GM18867 (cell line): ENCODE data around the gene GFPT2.

Source experiments
- ATAC-seq: cut with Tn5 transposase; IDR thresholded peaks from one replicate; pipeline ENCODE4 v1.9.1; 2021; ENCODE audit warnings: mild to moderate bottlenecking, moderate library complexity; ENCODE audit not compliant: unreplicated experiment

The GFPT2 gene

DNA sequence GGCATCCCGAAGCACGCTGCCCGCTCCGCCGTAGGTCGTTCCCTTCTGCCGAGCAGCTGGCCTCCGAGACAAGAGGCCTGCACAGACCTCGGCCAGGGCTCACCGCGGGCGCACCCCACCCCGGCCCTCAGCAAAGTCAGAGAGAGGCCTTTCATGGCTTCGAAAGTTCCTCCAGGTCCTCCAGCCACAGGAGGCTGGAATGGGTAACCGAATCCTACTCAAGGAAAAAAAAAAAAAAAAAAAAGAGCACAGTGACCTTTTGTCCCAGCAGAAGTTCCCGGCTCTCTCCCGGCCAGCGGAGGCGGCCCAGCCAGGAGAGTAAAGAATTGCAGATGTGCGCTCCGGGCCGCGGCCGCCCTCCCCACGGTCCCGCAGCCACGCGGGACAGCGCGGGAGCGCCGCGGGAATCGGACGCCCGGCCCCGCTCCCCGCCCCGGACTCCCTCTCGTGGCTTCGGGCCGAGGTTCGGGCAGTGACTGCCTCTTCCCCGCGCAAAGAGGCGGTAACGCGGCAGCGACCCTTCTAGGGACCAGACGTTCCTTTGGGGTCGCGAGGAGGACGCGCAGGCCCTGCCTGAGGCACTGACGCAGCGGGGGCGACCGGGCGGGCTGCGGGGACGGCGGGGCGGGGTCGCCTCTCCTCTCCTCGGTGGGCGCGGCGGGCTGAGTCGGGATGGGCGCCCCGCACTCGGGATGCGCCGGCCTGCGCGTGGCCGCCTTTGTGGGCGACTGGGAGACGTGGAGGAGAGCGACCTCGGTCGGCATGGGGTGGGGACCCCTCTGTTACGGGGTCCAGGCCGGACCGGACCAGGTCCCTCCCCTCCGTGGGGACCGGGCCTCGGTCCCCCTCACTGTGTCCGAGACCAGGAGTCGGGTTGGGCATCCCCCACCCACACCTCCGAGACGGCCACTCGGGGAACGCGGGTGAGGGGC, 754 bp downstream of the GFPT2 start:
- no peak for ATAC-seq

DNA sequence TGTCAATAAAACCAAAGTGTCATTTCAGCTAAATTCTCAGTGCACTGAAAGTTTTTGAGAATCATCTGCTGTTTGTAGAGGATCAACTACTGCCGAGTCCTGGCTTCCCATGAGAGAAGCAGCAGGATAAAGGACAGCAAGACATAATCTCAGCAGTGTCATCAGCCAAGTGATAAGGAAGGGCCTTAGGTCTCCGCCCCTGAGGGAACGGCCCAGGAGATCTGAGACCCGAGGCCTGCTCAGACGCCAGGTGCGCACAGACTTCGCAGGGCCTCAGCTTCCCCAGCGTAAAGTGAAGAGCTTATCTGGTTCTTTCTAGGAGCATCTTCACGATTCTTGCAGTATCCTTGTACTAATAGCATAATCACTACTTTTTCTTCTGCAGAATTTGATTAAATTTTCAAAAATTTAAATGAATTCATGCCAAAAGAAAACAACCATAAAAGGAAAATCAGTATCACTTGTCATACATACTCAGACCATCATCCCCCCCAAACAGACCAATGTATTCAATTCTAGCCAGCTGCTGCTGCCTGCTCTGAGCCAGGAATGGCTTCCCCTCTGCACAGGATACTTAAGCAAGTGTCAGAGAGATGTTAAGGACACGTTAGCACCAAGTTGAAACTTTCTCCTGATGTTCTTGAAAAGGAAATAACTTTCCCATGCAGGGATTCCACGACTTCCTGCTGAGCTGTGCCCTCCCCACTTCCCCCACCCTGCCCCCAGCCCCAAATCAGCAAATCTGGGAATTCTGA, 2.2 kb downstream of the GFPT2 start:
- no peak for ATAC-seq

DNA sequence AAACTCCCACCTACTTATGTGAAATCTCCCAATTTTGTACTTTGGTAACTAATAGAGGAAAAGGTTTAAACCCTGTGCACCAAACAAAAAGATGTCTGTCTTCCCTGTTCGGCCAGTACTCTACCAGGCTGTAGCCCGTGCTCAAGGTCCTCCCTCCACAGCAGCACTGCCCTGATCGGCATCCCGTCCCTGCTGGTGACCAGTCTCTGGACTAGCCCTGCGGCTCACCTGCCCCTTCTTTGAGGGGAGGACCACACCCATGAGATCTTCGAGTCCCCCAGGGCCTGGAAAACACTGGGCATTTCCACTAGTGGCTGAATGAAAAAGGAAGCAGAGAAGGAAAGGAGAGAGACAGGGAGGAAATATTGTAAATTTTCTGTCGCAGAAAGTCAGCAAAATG, 2.8 kb downstream of the GFPT2 start:
- no peak for ATAC-seq

DNA sequence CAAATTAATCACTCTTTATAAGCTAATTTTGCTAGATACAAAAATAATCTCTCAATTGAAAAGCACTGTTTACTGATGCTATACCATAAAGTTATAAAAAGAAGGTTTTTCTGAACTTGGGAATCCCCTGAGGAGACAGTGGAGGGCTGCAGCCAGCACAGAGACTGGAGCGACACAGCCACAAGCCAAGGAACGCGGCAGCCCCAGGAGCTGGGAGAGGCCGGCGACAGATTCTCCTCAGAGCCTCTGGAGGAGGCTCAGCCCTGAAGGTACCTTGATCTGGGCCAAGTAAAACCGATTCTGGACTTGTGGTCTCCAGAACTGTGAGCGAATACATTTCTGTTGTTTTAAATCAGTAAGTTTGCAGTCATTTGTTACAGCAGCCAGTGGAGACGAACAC, 3.7 kb downstream of the GFPT2 start:
- ATAC-seq = no peak

DNA sequence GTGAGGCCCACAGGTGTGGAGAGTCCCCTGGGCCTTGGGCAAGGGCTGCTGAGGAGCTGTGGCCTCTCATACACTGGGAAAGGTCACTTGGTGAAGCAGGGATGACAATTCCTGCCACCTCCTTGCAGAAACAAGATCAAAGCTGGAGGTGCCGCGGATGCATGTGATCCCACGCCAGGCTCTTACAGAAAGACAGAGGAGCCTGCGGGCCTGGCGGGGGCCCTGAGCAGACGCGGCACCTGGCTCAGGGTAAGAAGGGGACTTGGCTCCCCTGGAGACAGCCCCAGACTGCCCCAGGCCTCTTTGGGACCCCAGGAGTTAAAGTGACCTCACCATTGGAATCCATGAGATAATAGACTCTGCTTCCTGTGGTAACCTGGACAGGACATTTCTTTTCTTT, 4.8 kb downstream of the GFPT2 start:
- ATAC-seq = no peak

DNA sequence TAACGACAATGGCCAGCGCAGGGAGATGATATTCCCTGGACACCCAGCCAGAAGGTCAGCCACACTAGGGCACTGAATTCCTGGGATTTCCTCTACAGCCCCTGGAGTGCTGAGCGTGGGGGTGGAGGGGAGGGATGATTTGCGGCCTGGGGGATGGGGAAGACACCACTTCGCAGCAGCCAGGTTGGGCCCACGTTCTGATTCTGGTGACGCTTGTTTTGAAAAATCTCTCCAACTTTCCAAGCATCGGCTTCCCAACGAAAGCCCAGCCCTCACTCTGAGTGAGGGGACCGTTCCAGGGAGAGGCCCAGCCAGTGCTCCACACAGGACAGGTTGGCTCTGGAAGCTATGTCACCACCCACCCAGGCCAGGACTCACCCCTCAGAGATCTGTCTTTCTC, 5.4 kb downstream of the GFPT2 start:
- ATAC-seq = no peak

DNA sequence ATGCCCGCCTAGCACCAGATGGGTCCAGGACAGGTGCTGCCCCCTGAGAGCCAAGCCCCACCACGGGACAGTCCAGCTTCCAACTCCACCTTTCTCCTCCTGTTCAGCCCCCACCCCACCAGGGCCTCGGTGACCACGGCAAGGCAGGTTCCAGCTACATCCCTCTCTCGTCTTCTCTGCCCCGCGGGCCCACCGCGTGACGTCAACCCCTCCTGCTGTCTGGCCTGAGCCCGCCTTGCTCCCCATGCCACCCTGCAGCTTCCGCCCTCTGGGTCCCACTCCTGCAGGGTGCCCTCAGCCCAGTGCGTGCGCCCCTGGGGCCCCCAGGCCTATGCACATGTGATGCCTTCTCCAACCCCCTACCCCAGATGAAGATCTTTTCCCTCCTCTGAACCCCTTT, 6.8 kb downstream of the GFPT2 start:
- no peak for ATAC-seq

DNA sequence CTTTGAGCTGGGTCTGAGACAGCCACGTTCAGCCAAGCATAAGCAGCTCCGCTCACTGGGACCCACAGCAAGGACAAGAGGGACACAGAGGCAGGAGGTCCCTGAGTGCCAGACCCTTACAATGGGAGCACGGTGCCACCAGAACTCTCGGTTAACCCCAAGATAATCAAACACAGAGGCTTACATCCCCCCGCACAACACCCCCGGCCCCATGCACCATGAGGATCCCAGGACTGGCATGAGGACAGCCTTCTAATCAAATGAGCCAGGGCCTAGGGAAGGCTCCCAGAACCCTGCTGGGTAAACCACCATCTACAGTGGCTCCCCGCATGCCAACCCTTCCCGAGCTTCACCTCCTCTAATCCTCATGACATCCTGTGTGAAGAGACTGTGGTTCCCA, 7.4 kb downstream of the GFPT2 start:
- ATAC-seq = no peak

DNA sequence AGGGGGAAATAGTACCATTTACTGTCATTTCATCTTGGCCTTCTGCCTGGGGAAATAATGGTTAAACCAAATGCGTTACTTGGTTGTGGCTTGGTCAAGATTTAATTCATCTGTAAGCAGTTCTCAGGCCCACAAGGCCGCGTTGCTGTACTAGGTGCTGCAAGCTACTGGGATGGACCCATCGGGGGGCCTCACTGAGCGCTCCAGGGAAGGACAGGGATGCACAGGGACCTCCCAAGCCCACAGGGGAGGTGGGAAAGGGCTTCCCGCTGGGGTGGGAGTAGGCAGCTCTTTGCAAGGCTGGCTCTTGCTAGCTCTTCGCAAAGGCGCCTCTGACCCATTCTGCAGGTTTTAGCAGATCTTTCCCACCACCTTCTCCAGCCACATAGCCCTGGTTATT, 8.0 kb downstream of the GFPT2 start:
- no peak for ATAC-seq

DNA sequence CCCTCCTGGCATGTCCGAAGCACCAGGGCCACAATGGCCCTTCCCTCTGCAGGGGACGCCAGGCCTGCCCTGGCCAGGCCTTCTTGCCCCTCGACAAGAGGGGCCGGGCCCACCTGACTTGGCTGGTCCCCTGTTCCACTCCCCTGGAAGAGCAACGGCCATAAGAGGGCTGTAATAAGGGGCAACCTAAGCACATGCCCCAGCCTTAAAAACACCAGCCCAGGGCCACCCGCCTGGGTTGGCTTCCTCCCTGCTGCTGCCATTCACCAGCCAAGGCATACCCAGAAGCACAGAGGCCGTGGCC, 8.5 kb downstream of the GFPT2 start:
- ATAC-seq = no peak

DNA sequence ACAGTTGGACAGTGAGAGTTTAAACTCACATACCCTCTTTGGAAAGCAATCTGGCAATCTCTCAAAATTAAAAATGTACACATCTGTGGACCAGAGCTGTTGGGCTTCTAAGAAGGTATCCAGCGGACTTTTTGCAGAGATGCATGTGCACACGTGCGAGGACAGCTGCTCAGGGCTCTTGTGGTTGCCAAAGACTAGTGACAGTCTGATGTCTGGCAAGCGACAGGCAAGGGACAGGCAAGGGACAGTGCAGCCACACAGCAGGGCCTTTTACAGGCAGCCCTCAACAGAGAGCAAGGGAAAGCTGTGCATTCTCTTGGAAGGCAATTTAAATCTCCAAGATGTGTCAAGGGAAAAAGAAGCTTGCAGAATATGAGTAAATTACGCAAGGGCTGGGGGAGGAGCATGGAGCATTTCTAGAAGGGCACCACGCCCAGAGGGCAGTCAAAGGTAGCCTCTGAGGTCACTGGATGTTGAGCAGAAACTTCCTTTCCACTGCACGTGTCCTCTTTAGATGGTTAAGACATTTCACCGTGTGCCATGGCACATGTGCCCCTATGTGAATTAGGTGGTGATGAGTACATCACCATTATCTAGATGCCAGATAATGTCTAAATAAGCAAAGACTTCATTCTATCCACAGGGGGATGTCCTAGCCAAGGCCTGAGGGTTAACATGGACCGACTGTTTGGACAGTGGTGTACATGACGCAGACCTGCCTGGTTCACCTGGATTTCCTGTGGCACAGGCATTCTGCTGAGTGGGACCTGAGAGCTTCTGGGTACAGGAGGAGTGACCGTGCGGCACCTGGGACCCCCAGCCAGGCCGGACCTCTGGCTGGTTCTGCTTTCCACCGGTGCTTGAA, 9.1 kb downstream of the GFPT2 start:
- no peak for ATAC-seq

DNA sequence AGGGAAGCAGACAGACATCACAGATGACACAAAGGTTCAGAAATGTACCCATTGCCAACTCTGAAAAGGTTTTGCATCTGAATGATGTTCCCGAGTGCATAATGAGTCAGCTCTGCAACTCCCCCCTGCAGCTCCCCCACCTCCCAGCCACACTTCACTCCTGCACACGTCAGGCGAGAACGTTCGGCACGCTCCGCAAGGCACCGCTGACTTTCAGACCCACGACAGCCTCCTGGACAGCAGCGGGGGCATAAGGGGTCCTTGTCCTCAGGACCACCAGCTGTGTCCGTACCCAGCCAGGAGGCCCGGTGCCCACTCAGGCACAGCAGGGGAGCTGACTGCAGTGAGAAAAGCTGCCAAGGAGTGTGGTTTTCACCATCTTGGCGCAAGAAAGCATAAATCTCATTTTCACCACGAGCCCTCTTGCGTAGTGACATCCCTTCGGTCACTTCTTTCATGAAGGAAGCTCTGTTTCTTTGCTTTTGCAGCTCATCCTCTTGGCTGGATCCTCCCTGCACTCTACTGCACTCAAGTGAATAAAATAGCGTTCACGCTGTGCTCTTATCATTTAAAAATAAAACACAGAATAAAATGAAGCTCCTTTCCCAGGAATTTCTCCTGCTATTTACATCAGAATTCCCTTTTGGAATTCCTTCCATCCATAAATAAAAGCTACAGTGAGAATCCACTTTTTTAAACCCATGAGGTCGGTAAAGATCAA, 9.9 kb downstream of the GFPT2 start:
- no peak for ATAC-seq

DNA sequence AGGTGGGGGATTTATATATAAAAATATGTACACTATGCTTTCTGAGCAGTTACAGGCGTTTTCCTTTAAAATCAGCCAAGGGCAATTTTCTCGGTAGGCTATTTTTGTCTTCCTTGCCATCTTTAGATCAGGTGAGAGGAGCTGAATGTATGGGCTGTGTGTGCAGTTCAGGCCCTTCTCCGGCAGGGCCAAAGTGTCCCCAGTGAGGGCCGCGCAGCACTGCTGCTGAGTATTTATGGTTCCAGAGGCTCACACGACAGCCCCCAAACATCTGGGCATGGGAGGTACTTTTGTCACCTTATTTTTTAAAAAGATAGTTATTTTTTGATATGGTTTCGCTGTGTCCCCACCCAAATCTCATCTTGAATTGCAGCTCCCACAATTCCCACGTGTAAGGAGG, 11.5 kb downstream of the GFPT2 start:
- ATAC-seq = no peak

DNA sequence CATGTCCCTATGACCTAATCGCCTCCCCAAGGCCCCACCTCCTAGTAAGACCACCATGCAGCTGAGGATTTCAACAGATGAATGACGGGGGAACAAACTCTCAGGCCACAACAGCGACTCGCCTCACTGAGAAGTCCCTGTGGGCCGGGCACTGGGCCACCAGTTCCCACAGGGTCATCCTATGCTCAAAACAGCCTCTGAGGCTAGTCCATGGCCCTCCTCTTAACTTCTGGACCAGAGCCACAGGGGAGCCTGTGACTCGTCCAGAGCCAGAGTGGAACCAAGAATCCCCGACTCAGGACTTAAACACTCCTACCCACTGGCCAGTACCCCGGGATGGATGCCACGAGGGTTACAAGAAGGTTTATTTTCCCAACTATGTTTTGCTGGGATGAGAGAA, 12.3 kb downstream of the GFPT2 start:
- no peak for ATAC-seq

DNA sequence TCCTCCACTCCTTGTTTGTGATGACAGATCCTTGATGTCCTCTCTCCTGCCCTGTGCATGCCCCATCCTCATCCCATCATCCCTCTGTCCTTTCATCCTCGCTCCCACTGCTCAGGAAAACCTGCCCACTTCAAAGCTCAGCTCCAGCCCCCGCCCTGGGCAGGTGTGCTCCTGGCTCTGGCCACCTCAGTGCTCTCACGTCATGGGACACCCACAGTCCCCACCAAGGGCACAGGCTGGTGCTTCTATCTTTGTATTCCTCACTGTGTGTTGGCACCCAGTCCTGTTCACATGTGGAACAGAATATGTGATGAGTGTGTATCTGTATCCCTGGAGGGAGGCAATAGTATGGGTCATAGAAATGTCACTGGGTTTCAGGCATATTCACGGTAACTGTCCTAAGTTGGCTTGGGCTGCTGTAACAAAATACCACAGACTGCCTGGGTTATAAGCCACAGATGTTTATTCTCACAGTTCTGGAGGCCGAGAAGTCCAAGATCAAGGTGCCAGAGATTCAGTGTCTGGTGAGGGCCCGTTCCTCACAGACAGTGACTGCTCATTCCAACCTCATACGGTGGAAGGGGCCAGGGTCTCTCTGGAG, 13.5 kb downstream of the GFPT2 start:
- ATAC-seq = no peak

DNA sequence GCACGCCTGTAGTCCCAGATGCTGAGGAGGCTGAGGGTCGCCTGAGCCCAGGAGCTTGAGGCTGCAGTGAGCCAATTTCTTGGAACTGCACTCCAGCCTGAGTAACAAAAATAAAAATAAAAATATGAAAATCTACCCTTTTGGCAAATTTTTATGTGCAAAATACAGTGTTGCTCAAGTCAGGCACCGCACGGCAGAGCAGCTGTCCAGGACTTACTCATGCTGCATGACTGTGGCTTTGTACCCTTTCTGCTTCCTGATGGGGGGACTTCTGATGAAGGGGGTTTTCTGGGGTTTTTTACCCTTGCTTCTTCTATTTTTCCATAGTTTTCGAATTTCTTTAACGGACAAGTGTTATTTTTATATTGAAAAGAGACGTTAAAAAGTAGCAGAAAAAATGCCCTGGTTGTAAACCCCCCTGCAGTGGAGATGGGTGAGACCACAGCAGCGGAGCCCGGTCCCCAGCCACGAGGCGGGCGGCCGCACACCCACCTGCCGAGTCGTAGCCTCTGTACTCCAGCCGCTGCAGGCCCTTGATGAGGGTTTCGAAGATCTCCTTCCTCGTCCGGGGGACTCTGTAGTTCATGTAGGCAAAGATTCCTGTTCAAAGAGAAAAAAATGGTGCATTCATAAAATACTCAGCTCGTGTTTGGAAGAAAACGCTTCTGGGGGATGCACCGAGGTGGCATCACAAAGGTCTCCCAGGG, 15.0 kb downstream of the GFPT2 start:
- ATAC-seq = no peak

DNA sequence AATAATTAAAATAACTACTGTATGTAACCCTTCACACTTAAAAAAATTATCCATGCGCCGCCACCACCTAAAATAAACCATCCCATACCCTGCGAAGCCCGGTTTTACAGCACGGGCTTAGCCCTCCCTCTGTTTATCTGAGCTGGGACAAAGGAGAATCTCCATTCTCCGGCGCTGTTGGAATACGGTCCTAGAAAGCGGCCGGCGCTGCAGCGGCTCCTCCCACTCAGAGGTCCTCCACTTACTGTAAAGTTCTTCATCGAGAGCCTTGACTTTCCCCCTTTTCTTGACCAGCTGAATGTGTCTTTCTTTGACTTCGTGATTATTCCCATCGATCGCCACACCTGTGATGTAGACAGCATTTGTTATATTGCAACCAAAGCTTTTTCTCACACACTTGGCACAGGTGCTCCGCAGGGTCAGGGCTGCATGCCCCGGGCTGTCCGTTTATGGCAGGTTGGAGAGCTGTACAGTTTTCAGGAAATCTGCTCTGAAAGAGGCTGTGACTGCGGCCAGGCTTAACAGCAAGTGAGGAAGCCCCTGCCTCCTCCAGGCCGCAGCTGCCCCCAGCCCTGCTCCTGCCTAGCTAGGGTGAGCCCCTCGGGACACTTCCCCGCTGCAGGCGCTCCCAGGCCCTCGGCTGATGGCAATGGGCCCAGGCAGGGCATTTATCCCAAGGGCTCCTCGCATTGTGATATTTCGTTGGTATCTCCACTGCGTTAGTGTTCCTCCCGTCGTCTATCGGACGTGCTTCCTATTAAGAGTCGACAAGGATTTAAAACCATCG, 16.7 kb downstream of the GFPT2 start:
- ATAC-seq = no peak

DNA sequence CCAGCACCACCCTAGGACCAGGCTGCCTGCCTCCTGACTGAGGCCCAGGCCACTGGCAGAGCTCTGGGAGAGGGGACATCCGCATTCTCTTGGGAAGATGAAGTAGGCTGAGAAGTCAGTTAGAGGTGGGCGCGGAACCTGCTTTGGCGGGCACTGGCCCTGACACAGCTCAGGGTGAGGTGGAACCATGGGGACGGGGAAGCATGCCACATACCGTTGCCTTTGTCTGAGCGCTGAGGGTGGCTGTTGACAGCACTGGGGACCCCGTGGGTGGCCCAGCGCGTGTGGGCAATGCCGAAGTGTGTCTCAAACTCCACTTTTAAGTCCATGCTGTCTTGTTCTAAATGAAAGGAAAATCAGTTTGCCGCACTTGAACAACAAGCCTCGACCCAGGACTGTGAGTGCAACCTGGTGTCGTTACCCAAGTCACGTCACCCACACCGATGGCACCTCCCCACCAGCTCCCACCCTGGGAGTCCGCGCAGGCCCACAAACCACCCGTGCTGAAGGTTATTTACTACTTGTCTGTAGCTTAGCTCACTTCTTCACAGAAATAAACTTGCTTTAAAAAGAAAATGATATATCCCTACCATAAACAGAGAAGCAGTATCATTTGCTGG, 17.4 kb downstream of the GFPT2 start:
- ATAC-seq = no peak
